ENCODE data around the gene PNMA6A.
"Not testable (repeated sequence)": the region's sequence is repeated elsewhere in the genome, so short reads cannot be mapped to it uniquely, and the experiment has no call there.

- TF ChIP-seq CTCF (conservative IDR thresholded peaks at IDR 0.05); ZFX (IDR thresholded peaks at IDR 0.05): not testable (repeated sequence)
Measured at GRCh38 chrX:153083238-153083923, 11.1 kb downstream of the PNMA6A start.

Data from C4-2B (cell line).